H9 (cell line): Measurements from ENCODE around the gene PSTPIP1. TPM values are rescaled to one million over a fixed set of nuclear protein-coding genes. Genes with fewer than 3 reads are reported as not detected.

ENCODE experiments used
- DNase-seq: peaks from one replicate; pipeline ENCODE4 v3.0.0-alpha.2; 2017
- H2AFZ ChIP-seq: one replicate; pipeline ENCODE4 v1.6.1; 2013; ENCODE audit warnings: mild to moderate bottlenecking, low read length, control low read depth, moderate library complexity
- H2AK5ac ChIP-seq: 2 replicates; pipeline ENCODE4 v1.6.1; 2013; ENCODE audit warnings: low read length, control low read depth, mixed read lengths; ENCODE audit not compliant: insufficient read length
- H2BK120ac ChIP-seq: one replicate; pipeline ENCODE4 v1.6.1; 2013; ENCODE audit warnings: low read depth, mild to moderate bottlenecking, low read length, control low read depth, inconsistent platforms; ENCODE audit not compliant: poor library complexity, severe bottlenecking
- H2BK12ac ChIP-seq: 2 replicates; pipeline ENCODE4 v1.6.1; 2013; ENCODE audit warnings: low read length, control low read depth, mixed read lengths, low read depth; ENCODE audit not compliant: insufficient read length
- H2BK15ac ChIP-seq: 2 replicates; pipeline ENCODE4 v1.6.1; 2013; ENCODE audit warnings: low read depth, low read length, control low read depth
- H2BK20ac ChIP-seq: one replicate; pipeline ENCODE4 v1.6.1; 2013; ENCODE audit warnings: low read depth, mild to moderate bottlenecking, low read length, control low read depth, inconsistent platforms; ENCODE audit not compliant: poor library complexity, severe bottlenecking
- H2BK5ac ChIP-seq: 2 replicates; pipeline ENCODE4 v1.6.1; 2013; ENCODE audit warnings: low read length, control low read depth, mixed read lengths; ENCODE audit not compliant: insufficient read length
- H3K14ac ChIP-seq: 2 replicates; pipeline ENCODE4 v1.6.1; 2013; ENCODE audit warnings: low read length, control low read depth; ENCODE audit not compliant: insufficient read depth
- H3K18ac ChIP-seq: 2 replicates; pipeline ENCODE4 v1.6.1; 2013; ENCODE audit warnings: low read depth, mild to moderate bottlenecking, mixed read lengths, low read length, control low read depth; ENCODE audit not compliant: insufficient read length
- H3K23ac ChIP-seq: 2 replicates; pipeline ENCODE4 v1.6.1; 2013; ENCODE audit warnings: low read length, control low read depth, mixed read lengths, low read depth; ENCODE audit not compliant: insufficient read length
- H3K23me2 ChIP-seq: 2 replicates; pipeline ENCODE4 v1.6.1; 2013; ENCODE audit warnings: low read depth, mild to moderate bottlenecking, mixed read lengths, low read length, control low read depth; ENCODE audit not compliant: insufficient read length, poor library complexity, severe bottlenecking
- H3K27ac ChIP-seq: 2 replicates; pipeline ENCODE4 v1.5.1; 2013; ENCODE audit warnings: low read length, control low read depth, mixed read lengths, low read depth; ENCODE audit not compliant: insufficient read length
- H3K27me3 ChIP-seq: 2 replicates; pipeline ENCODE4 v1.6.1; 2013; ENCODE audit warnings: low read length, control low read depth, inconsistent platforms; ENCODE audit not compliant: insufficient read depth
- H3K4ac ChIP-seq: 2 replicates; pipeline ENCODE4 v1.6.1; 2013; ENCODE audit warnings: low read depth, mild to moderate bottlenecking, control low read depth, inconsistent platforms, low read length, moderate library complexity
- H3K4me1 ChIP-seq: 2 replicates; pipeline ENCODE4 v1.6.1; 2013; ENCODE audit warnings: low read length, control low read depth, inconsistent platforms; ENCODE audit not compliant: insufficient read depth
- H3K4me2 ChIP-seq: 2 replicates; pipeline ENCODE4 v1.6.1; 2013; ENCODE audit warnings: low read length, control low read depth, mixed read lengths; ENCODE audit not compliant: insufficient read length, insufficient read depth
- H3K56ac ChIP-seq: 2 replicates; pipeline ENCODE4 v1.6.1; 2013; ENCODE audit warnings: low read depth, mild to moderate bottlenecking, mixed read lengths, low read length, control low read depth; ENCODE audit not compliant: insufficient read length
- H3K79me1 ChIP-seq: 2 replicates; pipeline ENCODE4 v1.6.1; 2013; ENCODE audit warnings: low read depth, mild to moderate bottlenecking, moderate library complexity, low read length, control low read depth, inconsistent platforms; ENCODE audit not compliant: insufficient read depth, poor library complexity, severe bottlenecking
- H3K79me2 ChIP-seq: 2 replicates; pipeline ENCODE4 v1.6.1; 2013; ENCODE audit warnings: low read length, control low read depth, inconsistent platforms; ENCODE audit not compliant: insufficient read depth
- H3K9ac ChIP-seq: 2 replicates; pipeline ENCODE4 v1.6.1; 2013; ENCODE audit warnings: low read length, control low read depth, mixed read lengths; ENCODE audit not compliant: insufficient read length; ENCODE audit errors: extremely low read depth
- H3K9me3 ChIP-seq: one replicate; pipeline ENCODE4 v1.6.1; 2013; ENCODE audit warnings: low read depth, low read length, inconsistent platforms; ENCODE audit not compliant: control insufficient read depth
- H3T11ph ChIP-seq: one replicate; pipeline ENCODE4 v1.6.1; 2013; ENCODE audit warnings: mild to moderate bottlenecking, low read length, control low read depth, inconsistent platforms
- H4K20me1 ChIP-seq: one replicate; pipeline ENCODE4 v1.6.1; 2013; ENCODE audit not compliant: control insufficient read depth, insufficient read length, insufficient read depth
- H4K5ac ChIP-seq: 2 replicates; pipeline ENCODE4 v1.6.1; 2013; ENCODE audit warnings: low read depth, mild to moderate bottlenecking, mixed read lengths, low read length, control low read depth; ENCODE audit not compliant: insufficient read length
- H4K8ac ChIP-seq: replicated peaks from 2 replicates; pipeline ENCODE4 v1.6.1; 2013; ENCODE audit warnings: low read length, control low read depth, mixed read lengths, low read depth; ENCODE audit not compliant: insufficient read length
- H4K91ac ChIP-seq: 2 replicates; pipeline ENCODE4 v1.6.1; 2013; ENCODE audit warnings: low read depth, mild to moderate bottlenecking, moderate library complexity, mixed read lengths, low read length, control low read depth; ENCODE audit not compliant: insufficient read length
- H3K27ac Mint-ChIP-seq, 3 experiments: 2 replicates in 2 of 3; 3 replicates in 1 of 3; pipeline ENCODE4 v1.8.0; 2020 to 2021; ENCODE audit warnings: mixed read lengths in 3 of 3, mild to moderate bottlenecking in 1 of 3, moderate library complexity in 1 of 3
- H3K27me3 Mint-ChIP-seq: 2 replicates; pipeline ENCODE4 v1.8.0; 2021; ENCODE audit warnings: low read depth, mild to moderate bottlenecking, moderate library complexity, mixed read lengths
- H3K36me3 Mint-ChIP-seq, 3 experiments: 2 replicates in 2 of 3; 3 replicates in 1 of 3; pipeline ENCODE4 v1.8.0; 2020 to 2021; ENCODE audit warnings: low read depth in 3 of 3, mixed read lengths in 3 of 3; ENCODE audit not compliant: insufficient read depth in 1 of 3
- H3K4me1 Mint-ChIP-seq, 2 experiments: 2 replicates each; pipeline ENCODE4 v1.8.0; 2020; ENCODE audit warnings: mixed read lengths in 2 of 2
- H3K4me3 Mint-ChIP-seq, 2 experiments: 2 replicates in 1 of 2; 3 replicates in 1 of 2; pipeline ENCODE4 v1.8.0; 2020 to 2021; ENCODE audit warnings: mild to moderate bottlenecking in 2 of 2, mixed read lengths in 2 of 2, moderate library complexity in 1 of 2
- H3K9me3 Mint-ChIP-seq, 2 experiments: 2 replicates in 1 of 2; 3 replicates in 1 of 2; pipeline ENCODE4 v1.8.0; 2020; ENCODE audit warnings: mild to moderate bottlenecking in 2 of 2, mixed read lengths in 2 of 2, moderate library complexity in 1 of 2
- CTCF ChIP-seq: fragments of 200-600 bp; sonication (generic); conservative IDR thresholded peaks from 3 replicates; pipeline ENCODE4 v1.8.0; 2021; ENCODE audit warnings: antibody characterized with exemption, mild to moderate bottlenecking
- WGBS: extraction: QIAGEN DNeasy Blood & Tissue Kit; methylation state at CpG from one replicate; pipeline ENCODE4 v1.1.7; 2013; ENCODE audit warnings: missing lambda C conversion rate, low lambda C conversion rate, mixed read lengths; ENCODE audit not compliant: insufficient read length; ENCODE audit errors: extremely low coverage; 5-methylcytosine and 5-hydroxymethylcytosine counted together
- total RNA-seq: library from RNA; stranded (reverse); gene quantifications from 2 replicates; pipeline ENCODE4 v1.2.1, GENCODE V29; 2021

Gene PSTPIP1
- total RNA-seq, 1 experiment from 2014 or later = 1.8 TPM

GRCh38 chr15:77018796-77019505 is 24.0 kb downstream of the PSTPIP1 start:
- Mint-ChIP-seq H3K4me3 (no peak overlapping the region), H3K4me1 (no peaks in the 10 kb centered on the region), H3K9me3 (no peaks in the 10 kb centered on the region), H3K27me3 (peaks cover 5% of the 10 kb centered on the region), H3K27ac (no peak overlapping the region; a peak in 1 of 7 replicates), H3K36me3 (no peaks in the 10 kb centered on the region; a peak in 1 of 7 replicates)
- Histone ChIP-seq H3K4ac (no peak overlapping the region), H3K79me1 (no peaks in the 10 kb centered on the region), H3K79me2 (no peaks in the 10 kb centered on the region), H2AK5ac (no peak overlapping the region), H2BK20ac (no peak overlapping the region), H3K56ac (no peak overlapping the region), H3K4me2 (no peak overlapping the region), H3T11ph (no peak overlapping the region), H2BK5ac (no peak overlapping the region), H3K23me2 (no peaks in the 10 kb centered on the region), H4K91ac (no peak overlapping the region), H3K27ac (no peak overlapping the region), H2BK120ac (no peak overlapping the region), H2BK12ac (no peak overlapping the region), H4K20me1 (no peaks in the 10 kb centered on the region), H3K14ac (no peak overlapping the region), H3K23ac (no peak overlapping the region), H3K4me1 (no peaks in the 10 kb centered on the region), H3K27me3 (no peaks in the 10 kb centered on the region), H2BK15ac (no peak overlapping the region), H4K5ac (no peak overlapping the region), H3K9me3 (no peaks in the 10 kb centered on the region), H4K8ac (no peak overlapping the region), H3K18ac (no peak overlapping the region), H2AFZ (no peak overlapping the region), H3K9ac (no peak overlapping the region)
- WGBS = no CpG with 5 or more reads among the region's 11 CpGs
- DNase-seq = no peak
- no peak for TF ChIP-seq CTCF
